Body of pancreas (tissue), 4 donors: ENCODE results near the gene RNF169.

Experiments used
- POLR2A ChIP-seq, 3 donors: fragments of 450-650 bp; IDR thresholded peaks; one replicate each; pipeline ENCODE4 v1.6.1; 2016; ENCODE audit warnings: antibody characterized with exemption in 3 of 3, mild to moderate bottlenecking in 2 of 3
- TF ChIP-seq, protein P1 (sequence below), 7 experiments: fragments of 450-650 bp in 4 of 7; fragments of 200-600 bp in 3 of 7; sonication (generic) in 3 of 7; IDR thresholded peaks; one replicate each; pipeline ENCODE4 v1.5.1; 2016 to 2019; ENCODE audit warnings: antibody characterized with exemption in 7 of 7

DNA sequence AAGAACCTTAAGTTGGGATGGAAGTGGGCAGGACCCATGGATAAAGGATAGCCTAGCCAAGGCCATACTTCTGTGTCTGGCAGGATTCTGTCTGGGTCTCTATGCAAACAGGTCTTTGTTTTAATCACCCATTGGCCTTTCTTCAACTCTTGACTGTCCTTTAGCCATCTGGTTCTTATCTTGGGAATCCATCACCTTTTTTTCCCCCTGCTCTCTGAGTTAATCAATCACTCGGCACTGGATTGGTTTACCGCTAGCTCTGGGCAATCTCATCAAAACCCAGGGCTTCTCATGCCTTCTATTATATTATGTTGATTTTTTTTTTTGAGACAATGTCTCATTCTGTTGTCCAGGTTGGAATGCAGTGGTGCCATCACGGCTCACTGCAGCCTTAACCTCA lies 1.8 kb upstream of the RNF169 start:
- TF ChIP-seq, protein P1, sequence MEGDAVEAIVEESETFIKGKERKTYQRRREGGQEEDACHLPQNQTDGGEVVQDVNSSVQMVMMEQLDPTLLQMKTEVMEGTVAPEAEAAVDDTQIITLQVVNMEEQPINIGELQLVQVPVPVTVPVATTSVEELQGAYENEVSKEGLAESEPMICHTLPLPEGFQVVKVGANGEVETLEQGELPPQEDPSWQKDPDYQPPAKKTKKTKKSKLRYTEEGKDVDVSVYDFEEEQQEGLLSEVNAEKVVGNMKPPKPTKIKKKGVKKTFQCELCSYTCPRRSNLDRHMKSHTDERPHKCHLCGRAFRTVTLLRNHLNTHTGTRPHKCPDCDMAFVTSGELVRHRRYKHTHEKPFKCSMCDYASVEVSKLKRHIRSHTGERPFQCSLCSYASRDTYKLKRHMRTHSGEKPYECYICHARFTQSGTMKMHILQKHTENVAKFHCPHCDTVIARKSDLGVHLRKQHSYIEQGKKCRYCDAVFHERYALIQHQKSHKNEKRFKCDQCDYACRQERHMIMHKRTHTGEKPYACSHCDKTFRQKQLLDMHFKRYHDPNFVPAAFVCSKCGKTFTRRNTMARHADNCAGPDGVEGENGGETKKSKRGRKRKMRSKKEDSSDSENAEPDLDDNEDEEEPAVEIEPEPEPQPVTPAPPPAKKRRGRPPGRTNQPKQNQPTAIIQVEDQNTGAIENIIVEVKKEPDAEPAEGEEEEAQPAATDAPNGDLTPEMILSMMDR (IDR thresholded peaks at IDR 0.05): no peak
- no peak for TF ChIP-seq POLR2A (IDR thresholded peaks at IDR 0.05)
